Breast epithelium (tissue), 4 donors: Measurements from ENCODE around the gene NFE2L2. TPM values are rescaled to one million over a fixed set of nuclear protein-coding genes. Genes with fewer than 3 reads are reported as not detected.

Experiments
- DNase-seq, 2 donors: peaks; one replicate each; pipeline ENCODE4 v3.0.0-alpha.2; 2019; ENCODE audit warnings: low spot score in 2 of 2
- H3K27ac ChIP-seq, 2 donors: fragments of 200-600 bp; sonication (generic) in 1 of 2; one replicate each; pipeline ENCODE4 v1.5.1; 2016 to 2019; ENCODE audit warnings: mild to moderate bottlenecking in 1 of 2
- H3K27me3 ChIP-seq, 2 donors: fragments of 200-600 bp; sonication (generic) in 1 of 2; one replicate each; pipeline versions ENCODE4 v1.5.1 to v1.6.0; 2017 to 2019; ENCODE audit warnings: control low read depth in 1 of 2, mild to moderate bottlenecking in 1 of 2
- H3K36me3 ChIP-seq: fragments of 200-600 bp; one replicate; pipeline ENCODE4 v1.5.1; 2019
- H3K4me1 ChIP-seq, 2 donors: fragments of 200-600 bp; sonication (generic); one replicate each; pipeline ENCODE4 v1.5.1; 2016 to 2019; ENCODE audit warnings: control low read depth in 1 of 2
- H3K4me3 ChIP-seq, 3 donors: fragments of 200-600 bp; sonication (generic); 1 replicate in 2 of 3; 2 replicates in 1 of 3; pipeline ENCODE4 v1.5.1; 2016 to 2019; ENCODE audit warnings: mild to moderate bottlenecking in 3 of 3, moderate library complexity in 2 of 3
- H3K9me3 ChIP-seq, 2 donors: fragments of 200-600 bp; sonication (generic) in 1 of 2; one replicate each; pipeline ENCODE4 v1.5.1; 2016 to 2019; ENCODE audit warnings: control low read depth in 1 of 2
- POLR2A ChIP-seq: fragments of 450-650 bp; IDR thresholded peaks from one replicate; pipeline ENCODE4 v1.6.1; 2016; ENCODE audit warnings: antibody characterized with exemption, mild to moderate bottlenecking, moderate library complexity
- POLR2AphosphoS5 ChIP-seq, 3 donors: sonication (generic); formaldehyde crosslinking; IDR thresholded peaks; one replicate each; pipeline ENCODE4 v1.6.1; 2017; ENCODE audit warnings: antibody characterized with exemption in 3 of 3
- intact Hi-C: fragments of 100-400 bp; cut with DNase I; formaldehyde crosslinking; loops from one replicate; pipeline ENCODE4 v1.15.1; 2023; ENCODE audit warnings: low total_unique reads
- total RNA-seq, 3 donors: library from RNA; depleted of rRNA; stranded (reverse); fragments of >200 nt; gene quantifications; one replicate each; pipeline ENCODE4 v1.1.0, GENCODE V29; 2016
- TF ChIP-seq, protein P1 (sequence below), 3 donors: fragments of 450-650 bp; IDR thresholded peaks; one replicate each; pipeline ENCODE4 v1.5.1; 2016 to 2017; ENCODE audit warnings: antibody characterized with exemption in 3 of 3, mild to moderate bottlenecking in 3 of 3, moderate library complexity in 3 of 3

The NFE2L2 gene
- total RNA-seq, 3 donors from 2014 or later: 63.8 to 133 (median 124) TPM

DNA sequence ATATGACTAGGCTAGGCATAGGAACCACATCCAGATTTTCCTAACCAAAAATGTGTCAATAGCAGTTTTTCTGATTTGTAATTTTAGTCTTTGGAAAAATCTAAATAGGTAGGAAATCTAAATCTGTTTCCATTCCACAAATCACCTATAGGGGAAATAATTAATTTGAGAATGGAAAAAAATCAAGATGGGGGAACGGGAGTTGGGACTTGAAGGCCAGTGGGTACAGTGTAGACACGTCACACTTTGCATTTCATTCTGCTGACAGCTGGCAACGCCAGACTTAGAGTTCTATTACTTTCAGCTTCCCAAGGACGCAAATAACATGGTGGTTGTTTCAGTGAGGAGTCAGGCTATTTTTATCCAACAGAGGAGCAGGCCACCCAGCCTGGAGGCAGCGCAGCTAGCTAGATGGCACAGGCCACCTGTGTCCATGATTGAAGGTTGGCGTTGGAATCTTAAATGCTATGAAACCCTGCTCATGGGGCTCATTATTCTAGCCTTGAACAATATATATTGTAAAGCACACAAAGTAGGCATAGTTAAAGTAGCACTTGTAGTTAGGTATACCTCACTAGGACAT, 28.6 kb downstream of the NFE2L2 start:
- peaks cover 6 to 14% of the 10 kb centered on the region in 2 donors for H3K4me1 ChIP-seq

DNA sequence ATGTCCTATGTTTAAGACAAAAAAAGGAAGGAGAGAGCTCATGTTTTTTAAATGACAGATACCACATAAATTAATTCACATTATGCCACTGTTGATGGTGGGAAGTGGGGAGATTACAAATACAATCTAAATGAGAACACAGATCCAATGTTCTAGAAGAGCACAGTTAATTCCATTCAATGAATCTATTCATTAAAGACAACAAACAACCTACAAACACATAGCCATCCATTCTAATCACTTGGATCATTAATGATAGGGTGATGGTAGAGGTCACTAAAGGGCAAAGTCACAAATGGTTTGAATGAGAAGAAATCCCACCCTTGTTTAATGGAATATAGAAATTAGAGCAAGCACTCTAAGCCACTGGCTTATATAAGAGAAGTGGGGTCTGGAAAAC, 30.3 kb downstream of the NFE2L2 start:
- Histone ChIP-seq H3K4me1 (peaks cover 3 to 4% of the 10 kb centered on the region in 2 donors), H3K27me3 (no peaks in the 10 kb centered on the region), H3K9me3 (no peaks in the 10 kb centered on the region), H3K27ac (peak overlapping the region in 1 of 2 donors; percentile 2), H3K4me3 (no peak overlapping the region), H3K36me3 (no peaks in the 10 kb centered on the region)
- no peak for TF ChIP-seq POLR2A
- TF ChIP-seq, protein P1, sequence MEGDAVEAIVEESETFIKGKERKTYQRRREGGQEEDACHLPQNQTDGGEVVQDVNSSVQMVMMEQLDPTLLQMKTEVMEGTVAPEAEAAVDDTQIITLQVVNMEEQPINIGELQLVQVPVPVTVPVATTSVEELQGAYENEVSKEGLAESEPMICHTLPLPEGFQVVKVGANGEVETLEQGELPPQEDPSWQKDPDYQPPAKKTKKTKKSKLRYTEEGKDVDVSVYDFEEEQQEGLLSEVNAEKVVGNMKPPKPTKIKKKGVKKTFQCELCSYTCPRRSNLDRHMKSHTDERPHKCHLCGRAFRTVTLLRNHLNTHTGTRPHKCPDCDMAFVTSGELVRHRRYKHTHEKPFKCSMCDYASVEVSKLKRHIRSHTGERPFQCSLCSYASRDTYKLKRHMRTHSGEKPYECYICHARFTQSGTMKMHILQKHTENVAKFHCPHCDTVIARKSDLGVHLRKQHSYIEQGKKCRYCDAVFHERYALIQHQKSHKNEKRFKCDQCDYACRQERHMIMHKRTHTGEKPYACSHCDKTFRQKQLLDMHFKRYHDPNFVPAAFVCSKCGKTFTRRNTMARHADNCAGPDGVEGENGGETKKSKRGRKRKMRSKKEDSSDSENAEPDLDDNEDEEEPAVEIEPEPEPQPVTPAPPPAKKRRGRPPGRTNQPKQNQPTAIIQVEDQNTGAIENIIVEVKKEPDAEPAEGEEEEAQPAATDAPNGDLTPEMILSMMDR (IDR thresholded peaks at IDR 0.05): no peak
- TF ChIP-seq POLR2AphosphoS5 (IDR thresholded peaks at IDR 0.05): no peak
- DNase-seq: no peak
- intact Hi-C loops: no loop called here

More for the DNA sequence above, 28.6 kb downstream of the NFE2L2 start:
- TF ChIP-seq, protein P1 (IDR thresholded peaks at IDR 0.05): peak in 1 of 3 donors; percentile 11
- TF ChIP-seq POLR2AphosphoS5 (IDR thresholded peaks at IDR 0.05): no peak
- Histone ChIP-seq H3K36me3 (no peaks in the 10 kb centered on the region), H3K27ac (peak overlapping the region; percentile 8 to 22), H3K27me3 (no peaks in the 10 kb centered on the region), H3K9me3 (no peaks in the 10 kb centered on the region), H3K4me3 (no peak overlapping the region)
- DNase-seq: no peak
- intact Hi-C loops: no loop called here

DNA sequence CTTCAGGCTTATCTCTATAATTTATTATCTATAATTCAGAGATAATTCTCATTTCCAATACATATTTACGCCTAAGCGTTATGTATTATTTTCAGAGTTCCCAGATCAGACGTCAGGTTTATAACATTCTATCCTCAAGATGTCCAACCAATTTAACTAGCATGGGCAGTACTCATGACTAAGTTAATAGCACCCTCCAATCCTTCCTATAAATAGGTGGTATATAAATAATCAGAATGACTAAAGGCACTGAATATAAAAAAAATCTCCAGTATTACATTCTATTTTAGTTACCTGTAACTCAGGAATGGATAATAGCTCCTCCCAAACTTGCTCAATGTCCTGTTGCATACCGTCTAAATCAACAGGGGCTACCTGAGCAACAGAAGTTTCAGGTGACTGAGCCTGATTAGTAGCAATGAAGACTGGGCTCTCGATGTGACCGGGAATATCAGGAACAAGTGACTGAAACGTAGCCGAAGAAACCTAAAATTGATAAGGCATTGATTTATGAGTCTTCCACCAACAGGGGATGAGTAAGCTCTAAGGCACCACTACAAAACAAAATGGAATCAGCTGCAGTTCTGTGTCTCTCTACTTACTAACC, 32.3 kb downstream of the NFE2L2 start:
- H3K36me3 ChIP-seq: no peaks in the 10 kb centered on the region
- TF ChIP-seq POLR2AphosphoS5 (IDR thresholded peaks at IDR 0.05): no peak
- TF ChIP-seq, protein P1 (IDR thresholded peaks at IDR 0.05): no peak
- TF ChIP-seq POLR2A: no peak
- H3K27ac ChIP-seq: peak overlapping the region in 1 of 2 donors; percentile 27
- H3K4me1 ChIP-seq: no peaks in the 10 kb centered on the region
- no peak overlapping the region for H3K4me3 ChIP-seq
- intact Hi-C loops: no loop called here
- no peak for DNase-seq
- H3K27me3 ChIP-seq: no peaks in the 10 kb centered on the region
- no peaks in the 10 kb centered on the region for H3K9me3 ChIP-seq

DNA sequence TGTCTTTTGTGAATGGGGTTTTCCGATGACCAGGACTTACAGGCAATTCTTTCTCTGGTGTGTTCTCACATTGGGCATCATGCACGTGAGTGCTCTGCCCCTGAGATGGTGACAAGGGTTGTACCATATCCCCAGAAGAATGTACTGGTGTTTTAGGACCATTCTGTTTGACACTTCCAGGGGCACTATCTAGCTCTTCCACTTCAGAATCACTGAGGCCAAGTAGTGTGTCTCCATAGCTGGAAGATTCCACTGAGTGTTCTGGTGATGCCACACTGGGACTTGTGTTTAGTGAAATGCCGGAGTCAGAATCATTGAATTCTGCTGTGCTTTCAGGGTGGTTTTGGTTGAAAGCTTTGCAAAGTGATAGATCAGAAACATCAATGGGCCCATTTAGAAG, 33.3 kb downstream of the NFE2L2 start:
- intact Hi-C loops: no loop called here
- H3K27me3 ChIP-seq: no peaks in the 10 kb centered on the region
- no peak for TF ChIP-seq POLR2A
- no peak for TF ChIP-seq POLR2AphosphoS5 (IDR thresholded peaks at IDR 0.05)
- TF ChIP-seq, protein P1 (IDR thresholded peaks at IDR 0.05): no peak
- H3K9me3 ChIP-seq: no peaks in the 10 kb centered on the region
- DNase-seq: no peak
- H3K27ac ChIP-seq: no peak overlapping the region
- no peaks in the 10 kb centered on the region for H3K4me1 ChIP-seq
- H3K36me3 ChIP-seq: no peaks in the 10 kb centered on the region
- H3K4me3 ChIP-seq: no peak overlapping the region

DNA sequence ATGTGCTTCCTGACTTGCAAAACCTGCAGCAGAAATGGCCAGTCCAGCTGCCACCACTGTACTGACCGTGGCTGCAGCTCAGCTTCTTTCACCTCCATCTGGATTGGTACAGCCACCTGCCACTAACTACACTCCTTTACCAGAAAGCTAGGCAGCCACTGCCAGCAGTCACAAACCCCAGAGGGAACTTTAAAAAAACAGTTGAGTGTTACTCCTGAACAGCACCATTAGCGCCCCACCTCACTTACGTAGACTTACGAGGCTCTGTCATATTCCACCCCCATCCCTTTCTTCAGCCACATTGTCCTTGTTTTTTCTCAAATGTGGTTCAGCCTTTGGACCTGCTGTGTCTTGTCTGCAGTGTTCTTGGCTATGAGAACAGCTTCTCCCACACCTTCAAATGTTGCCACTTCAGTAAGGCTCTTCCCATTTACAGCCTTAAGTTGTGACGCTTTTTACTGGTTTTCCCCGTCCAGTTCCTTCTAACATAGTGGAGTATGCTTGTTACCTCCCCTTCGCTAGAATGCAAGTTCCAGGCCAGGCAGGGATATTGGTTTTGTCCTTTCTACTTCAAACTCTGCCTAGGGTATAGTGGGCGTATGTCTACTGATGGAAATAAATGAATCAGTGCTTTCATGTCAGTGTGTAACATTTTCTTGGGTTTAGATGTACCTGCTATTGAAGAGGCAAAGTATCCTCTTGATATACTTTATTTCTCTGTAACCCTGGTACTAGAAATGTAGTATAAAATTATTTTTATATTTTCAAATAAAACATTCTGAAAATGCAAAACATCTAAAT, 34.9 kb downstream of the NFE2L2 start:
- Histone ChIP-seq H3K9me3 (no peaks in the 10 kb centered on the region), H3K4me1 (no peaks in the 10 kb centered on the region), H3K27me3 (no peaks in the 10 kb centered on the region), H3K4me3 (no peak overlapping the region), H3K27ac (peak overlapping the region; percentile 21 to 52), H3K36me3 (no peaks in the 10 kb centered on the region)
- TF ChIP-seq POLR2AphosphoS5 (IDR thresholded peaks at IDR 0.05): peak in 1 of 3 donors; percentile 24
- TF ChIP-seq, protein P1 (IDR thresholded peaks at IDR 0.05): no peak
- intact Hi-C loops: no loop called here
- no peak for DNase-seq
